GM21786 (cell line): Measurements from ENCODE around the gene HEBP2.
"Not testable (repeated sequence)": the region's sequence is repeated elsewhere in the genome, so short reads cannot be mapped to it uniquely, and the experiment has no call there.

Experiments
- ATAC-seq: cut with Tn5 transposase; IDR thresholded peaks from one replicate; pipeline ENCODE4 v1.9.1; 2021; ENCODE audit not compliant: unreplicated experiment

Gene HEBP2, protein sequence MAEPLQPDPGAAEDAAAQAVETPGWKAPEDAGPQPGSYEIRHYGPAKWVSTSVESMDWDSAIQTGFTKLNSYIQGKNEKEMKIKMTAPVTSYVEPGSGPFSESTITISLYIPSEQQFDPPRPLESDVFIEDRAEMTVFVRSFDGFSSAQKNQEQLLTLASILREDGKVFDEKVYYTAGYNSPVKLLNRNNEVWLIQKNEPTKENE

DNA sequence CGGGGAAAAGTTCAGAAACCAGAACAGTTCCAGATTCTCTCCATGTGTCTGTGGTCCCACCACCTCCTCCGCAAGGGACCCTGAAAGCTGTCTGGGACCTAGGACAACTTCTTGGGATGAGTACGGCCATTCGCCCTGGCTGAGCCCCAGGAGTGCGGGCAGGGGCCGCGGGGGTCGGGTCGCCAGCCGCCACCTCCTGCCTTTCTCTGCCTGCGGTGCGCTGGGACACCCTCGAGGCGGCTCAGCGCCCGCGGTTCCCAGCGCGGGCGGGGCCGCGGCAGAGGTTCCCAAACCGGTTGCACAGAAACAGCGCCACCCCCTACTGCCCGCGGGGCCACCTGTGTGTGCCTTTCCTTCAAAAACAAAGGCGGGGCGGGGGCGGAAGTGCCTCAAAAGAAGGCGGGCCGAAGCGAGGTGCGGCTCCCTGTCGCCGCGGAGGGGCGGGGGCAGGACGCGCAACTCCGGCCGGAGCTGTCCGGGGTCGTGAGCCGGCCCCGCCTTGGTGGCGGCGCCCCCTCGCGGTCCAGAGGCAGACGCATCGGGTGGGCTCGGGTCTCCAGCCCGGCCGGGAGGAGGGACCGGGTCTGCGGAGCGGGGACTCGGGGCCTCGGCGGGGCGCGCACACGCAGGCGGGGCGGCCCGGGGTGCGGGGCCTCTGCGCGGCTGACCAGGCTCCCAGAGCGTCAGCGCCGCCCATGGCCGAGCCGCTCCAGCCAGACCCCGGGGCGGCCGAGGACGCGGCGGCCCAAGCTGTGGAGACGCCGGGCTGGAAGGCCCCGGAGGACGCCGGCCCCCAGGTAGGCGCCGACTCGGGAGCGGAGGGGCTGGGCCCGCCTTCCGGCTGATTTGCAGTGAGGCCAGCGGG lies at the start of gene HEBP2:
TSS of gene HEBP2 (plus strand) at position 423 of the 865 bp plus-strand sequence. CDS start at position 696, 273 bp downstream.
- peak; percentile 75 for ATAC-seq

DNA sequence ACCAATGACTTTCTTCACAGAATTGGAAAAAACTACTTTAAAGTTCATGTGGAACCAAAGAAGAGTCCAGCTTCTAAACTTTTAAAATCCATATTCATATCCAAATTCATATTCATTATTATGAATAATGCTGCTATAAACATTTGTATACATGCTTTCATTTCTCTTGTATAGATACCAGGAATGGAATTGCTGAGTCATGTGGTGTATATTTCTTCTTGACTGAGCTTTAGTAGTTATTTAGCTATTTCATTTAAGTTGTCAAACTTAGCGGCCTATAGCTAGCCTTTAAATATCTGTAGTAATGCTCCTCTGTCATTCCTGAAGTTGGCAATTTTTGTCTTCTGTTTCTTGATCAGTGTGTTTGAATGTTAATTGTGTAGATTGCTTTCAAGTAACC lies 46.1 kb upstream of the HEBP2 start:
- no peak for ATAC-seq

DNA sequence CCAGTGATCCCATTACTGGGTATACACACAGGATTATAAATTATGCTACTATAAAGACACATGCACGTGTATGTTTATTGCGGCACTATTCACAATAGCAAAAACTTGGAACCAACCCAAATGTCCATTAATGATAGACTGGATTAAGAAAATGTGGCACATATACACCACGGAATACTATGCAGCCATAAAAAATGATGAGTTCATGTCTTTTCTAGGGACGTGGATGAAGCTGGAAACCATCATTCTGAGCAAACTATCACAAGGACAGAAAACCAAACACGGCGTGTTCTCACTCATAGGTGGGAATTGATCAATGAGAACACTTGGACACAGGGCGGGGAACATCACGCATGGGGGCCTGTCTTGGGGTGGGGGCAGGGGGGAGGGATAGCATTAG lies 35.3 kb upstream of the HEBP2 start:
- ATAC-seq: not testable (repeated sequence)

DNA sequence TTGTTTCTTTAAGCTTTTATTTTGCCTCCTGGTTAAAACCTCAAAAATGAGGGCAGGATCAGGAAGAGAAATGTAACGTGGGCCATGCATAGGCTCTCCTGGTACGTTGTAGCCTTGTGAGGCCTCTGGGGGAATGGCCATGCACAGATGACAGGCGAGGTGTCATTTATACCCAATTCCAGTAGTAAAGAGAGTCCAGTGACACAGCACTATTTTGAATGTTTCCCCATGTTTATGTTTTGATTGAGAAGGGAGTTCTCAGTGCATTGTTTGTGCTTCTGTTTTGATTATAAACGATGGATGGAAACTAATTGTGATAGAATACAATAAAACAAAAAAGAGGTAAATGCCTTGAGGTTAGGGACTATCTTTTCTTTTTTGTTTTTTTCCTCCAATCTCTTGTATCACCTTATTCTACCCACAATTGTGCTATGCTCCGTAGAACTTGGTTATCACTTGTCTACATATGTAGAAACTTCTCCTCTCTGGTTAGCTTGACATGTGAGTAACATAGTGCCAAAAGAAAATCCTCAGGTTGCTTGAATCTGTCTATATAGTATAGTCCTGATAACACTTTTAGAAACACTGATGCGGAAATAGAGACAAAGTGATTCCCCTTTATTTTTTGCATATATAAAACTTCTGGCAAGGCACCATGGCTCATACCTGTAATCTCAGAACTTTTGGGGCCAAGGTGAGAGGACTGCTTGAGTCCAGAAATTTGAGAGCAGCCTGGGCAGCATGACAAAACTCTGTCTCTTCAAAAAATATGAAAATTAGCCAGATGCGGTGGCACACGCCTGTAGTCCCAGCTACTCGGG lies 33.2 kb upstream of the HEBP2 start:
- no peak for ATAC-seq

DNA sequence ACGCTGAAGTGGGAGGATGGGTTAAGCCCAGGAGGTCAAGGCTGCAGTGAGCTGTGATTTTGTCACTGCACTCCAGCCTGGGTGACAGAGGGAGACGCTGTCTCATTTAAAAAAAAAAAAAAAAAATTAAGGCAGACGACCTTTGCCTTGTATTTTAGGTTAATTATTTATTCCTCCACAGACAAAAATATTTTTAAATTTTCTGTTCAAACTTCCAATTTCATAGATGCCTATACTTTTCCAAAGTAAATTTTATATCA lies 32.6 kb upstream of the HEBP2 start:
- no peak for ATAC-seq

DNA sequence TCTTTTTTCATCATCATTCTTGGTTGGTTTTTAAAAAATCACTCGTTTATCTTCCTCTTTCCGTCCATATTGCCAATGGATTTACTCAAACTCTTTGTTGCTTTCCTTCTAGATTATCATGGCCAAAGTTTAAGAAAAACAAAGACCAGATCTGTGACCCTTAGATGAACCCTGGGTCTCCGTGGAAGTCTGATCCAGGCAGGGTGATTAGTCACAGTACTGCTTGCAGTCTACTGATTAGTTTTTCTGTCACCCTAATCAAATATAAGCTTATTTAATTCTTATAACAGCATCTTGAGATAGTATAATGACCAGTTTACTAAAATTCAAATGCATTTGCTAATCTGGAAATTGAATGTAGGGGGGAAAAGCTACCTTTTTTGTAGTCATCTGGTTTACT lies 32.3 kb upstream of the HEBP2 start:
- ATAC-seq: no peak

DNA sequence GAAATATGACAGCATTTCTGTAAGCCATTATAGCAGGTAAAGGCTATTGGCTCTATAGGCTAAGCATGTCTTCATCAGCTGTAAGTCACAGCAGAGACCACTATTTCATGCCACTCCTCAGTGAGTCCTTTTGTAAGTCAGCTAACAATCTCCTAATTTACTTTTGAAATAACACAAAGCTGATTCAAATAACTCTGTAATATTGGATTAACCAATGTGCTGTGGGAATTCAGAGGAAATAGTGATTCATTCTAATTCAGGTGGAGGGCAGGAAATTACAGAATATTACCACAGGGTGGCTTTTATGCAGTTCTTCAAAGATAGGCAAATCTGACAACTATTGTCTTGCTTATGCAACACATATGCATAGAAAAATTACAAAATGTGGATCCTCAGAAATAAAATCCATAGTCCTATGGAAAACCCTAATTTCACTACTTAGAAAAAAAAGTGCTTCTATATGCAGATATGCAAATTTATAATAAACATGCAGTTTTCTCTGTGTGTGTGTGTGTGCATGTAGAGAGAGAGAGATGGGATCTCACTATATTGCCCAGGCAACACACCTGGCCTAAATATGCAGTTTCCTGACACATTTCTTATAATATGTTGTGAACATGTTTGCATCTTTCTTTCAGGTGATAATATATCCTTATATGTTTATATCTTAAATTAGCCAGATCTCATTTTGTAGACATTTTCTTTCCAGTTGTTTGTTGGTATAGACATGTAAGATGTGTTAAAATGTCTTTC lies 31.1 kb upstream of the HEBP2 start:
- ATAC-seq: no peak

DNA sequence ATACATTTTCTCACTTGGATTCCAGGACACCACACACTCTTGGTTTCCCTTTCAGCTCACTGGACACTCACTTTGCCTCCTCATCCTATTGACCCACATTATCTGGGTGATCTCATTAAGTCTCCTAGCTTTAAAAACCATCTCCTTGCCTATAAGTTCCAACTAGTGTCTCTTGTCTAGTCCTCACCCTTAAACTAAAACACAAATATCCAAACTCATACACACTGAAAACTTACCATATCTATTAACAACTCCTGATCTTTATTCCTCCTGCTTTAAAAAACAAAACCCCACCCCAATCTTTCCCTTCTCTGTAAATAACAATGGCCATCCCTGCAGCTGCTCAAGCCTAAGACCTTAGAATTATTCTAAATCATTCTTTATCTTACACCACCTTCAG lies 29.8 kb upstream of the HEBP2 start:
- no peak for ATAC-seq

DNA sequence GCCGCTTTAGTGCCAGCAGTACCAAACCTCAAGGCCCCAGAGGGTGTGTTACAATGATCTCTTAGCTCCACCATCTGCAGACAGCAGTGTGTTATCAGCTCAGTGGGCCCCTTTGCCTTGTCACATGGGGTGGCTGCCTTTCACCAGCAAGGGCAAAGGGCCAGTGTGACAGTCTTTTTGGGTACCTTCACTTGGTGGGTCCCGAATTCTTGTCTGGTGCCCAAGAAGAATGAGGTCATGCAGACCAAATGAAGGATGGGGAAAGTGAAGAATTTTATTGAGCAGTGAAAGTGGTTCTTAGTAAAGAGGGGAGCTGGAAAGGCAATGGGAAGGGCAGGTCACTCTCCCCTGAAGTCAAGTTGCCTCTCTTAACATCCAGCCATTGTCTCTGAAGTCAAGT lies 29.2 kb upstream of the HEBP2 start:
- ATAC-seq: no peak

DNA sequence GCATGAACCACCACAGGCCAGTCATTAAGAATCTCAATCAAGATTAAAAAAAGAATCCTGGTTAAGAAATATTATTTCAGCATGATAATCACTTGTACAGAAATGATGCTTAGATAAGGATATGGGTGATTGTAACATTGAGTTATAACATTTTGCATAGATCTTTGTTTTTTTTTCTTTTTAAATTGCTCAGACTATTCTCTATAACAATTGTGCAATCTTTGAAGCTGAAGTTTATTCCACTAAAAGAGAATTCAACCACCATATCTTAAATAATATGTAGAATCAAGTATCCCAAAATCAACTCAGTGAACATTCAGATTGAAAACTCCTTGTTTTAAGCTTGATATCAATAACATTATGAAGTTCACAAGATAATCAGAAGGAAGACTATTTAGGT lies 27.0 kb upstream of the HEBP2 start:
- ATAC-seq: no peak

DNA sequence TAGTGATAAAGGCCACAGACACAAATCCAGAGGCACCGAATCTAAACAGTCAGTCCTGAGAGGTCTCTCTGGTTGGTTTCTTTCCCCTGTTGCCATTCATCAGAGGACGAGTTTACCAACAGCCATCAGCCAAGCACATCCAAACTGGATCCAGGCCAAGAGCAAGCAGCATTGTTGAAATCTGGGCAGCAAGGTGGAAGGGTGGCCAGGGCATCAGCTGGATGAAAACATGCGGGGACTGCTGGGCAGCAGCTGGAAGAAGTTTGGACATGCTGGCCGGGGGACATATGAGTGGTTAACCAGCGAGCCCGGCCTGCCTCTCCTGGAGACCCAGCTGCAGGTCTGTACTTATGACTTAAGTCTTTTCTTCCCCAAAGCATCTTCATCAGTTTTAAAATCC lies 26.2 kb upstream of the HEBP2 start, which contains the start of gene SMIM28:
TSS of gene SMIM28 (plus strand) at position 62 of the 400 bp plus-strand sequence. CDS start at position 230, 168 bp downstream.
- ATAC-seq: no peak

DNA sequence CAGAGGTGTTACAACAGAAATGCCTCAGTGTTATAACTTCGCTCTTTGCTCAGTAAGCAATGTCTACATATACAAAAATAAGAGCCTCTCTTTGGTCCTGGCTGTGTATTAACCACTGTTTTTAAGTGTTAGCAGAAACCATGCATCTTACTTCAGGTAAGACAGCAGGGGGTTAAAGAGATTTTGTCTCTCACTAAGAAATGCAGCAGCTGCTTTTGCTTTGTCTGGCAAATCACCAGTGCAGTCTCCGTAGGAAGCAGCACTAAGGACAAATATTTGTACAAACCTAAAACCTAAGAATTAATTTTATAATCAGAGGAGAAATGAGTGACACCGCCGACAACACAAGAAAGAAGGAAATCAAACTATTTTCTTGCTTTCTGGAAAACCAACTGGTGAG lies 25.6 kb upstream of the HEBP2 start:
- ATAC-seq: no peak

DNA sequence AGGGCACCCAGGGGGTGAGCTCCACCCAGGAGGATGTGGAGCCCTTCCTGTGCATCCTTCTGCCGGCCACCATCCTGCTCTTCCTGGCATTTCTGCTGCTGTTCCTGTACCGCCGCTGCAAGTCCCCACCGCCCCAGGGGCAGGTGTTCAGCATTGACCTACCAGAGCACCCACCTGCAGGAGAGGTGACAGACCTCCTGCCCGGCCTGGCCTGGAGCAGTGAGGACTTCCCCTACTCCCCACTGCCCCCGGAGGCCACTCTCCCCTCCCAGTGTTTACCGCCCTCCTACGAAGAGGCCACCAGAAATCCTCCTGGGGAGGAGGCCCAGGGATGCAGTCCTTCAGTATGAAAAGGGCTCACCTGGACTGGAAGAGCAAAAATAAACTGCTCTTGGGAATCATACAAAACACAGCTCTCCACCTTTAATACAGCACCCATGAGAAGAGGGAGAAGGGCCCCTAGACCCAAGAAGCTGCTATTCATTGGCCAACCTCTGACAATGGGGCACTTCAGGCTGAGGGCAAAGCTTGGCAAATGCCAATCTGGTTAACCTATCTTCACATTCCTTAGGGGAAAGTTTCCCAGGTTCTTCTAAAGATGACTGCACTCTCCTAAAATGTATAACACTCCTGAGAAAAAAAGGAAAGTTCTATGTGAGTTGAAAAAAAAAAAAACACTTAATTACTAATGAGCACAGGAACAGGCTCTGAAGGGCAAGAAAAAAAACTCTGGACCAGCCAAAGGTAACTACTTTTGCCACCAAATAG lies 21.3 kb upstream of the HEBP2 start:
- ATAC-seq: no peak

DNA sequence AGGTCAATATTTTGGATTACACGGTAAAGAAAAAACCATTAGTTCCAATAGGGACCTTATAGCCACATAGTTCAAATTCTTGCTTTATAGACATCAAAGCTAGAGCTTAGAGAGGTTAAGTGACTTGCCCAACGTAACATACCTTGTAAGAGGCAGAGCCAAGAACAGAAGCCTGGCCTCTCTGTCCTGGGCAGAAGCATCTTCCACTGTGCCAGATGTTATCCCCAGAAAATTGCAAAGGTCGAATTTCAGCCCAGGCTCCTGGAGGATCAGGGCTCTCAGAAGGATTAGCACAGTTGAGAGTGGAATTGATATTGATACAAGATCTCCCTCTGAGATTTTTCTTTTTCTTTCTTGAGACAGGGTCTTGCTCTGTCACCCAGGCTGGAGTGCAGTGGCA lies 20.2 kb upstream of the HEBP2 start:
- ATAC-seq: no peak

DNA sequence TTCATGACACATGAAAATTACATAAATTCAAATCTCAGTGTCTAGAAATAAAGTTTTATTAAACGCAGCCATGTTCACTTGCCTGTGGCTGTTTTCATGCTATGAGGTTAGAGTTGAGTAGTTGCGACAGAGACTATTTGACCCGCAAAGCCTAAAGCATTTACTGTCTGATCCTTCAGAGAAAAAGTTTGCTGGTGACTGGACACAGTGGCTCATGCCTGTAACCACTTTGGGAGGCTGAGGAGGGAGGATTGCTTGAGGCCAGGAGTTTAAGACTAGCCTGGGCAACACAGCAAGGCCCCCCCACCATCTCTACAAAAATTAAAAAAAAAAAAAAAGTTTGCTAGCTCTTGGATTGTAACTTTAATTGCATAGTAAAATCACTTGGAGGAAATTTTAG lies 17.1 kb upstream of the HEBP2 start:
- no peak for ATAC-seq

DNA sequence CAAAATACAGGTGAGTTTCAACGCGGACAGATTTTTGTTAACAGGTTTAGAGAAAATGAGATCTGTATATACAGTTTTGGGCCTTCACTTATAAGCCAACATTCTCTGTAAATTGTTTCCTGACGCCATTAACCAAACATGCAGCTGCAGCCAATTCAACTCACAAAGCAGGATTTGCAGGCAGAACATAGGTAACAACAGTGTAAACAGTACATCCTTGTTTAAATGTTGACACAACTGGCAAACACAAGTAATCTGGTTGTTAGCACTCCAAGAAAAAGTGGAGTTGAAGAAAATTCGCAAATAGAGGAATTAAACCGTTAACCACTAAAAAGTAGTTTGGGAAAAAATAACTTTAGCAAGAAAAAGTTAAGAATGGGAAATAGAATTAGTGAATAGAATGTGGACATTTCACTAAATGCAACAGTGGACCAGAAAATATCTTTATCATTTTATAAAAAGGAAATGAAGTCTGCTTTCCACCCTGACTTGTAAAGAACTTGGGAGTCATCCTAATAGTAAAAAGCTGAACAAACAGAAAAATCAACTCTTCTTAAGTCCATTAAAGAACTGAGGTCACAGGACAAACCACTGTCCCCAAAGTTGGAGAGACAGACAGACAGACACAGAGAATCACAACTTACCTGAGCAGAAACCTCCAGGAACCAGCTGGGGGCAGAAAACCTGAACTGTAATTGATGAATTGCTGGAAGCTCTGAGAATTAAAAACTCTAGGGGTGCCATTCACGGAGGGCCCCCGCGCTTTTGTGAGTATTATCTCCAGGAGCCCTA lies 16.2 kb upstream of the HEBP2 start:
- ATAC-seq: no peak

DNA sequence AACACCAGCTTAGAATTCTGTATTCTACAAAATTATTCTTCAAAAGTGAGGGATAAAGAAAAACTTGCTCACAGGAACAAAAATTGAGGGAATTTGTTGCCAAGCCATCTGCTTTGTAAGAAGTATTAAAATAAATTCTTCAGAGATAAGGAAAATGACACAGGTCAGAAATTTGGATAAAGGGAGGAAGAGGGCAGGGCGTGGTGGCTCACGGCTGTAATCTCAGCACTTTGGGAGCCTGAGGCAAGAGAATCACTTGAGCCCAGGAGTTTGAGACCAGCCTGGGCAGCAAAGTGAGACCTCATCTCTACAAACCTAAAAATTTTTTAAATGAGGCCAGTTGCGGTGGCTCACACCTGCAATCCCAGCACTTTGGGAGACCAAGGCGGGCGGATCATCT lies 14.5 kb upstream of the HEBP2 start:
- no peak for ATAC-seq

DNA sequence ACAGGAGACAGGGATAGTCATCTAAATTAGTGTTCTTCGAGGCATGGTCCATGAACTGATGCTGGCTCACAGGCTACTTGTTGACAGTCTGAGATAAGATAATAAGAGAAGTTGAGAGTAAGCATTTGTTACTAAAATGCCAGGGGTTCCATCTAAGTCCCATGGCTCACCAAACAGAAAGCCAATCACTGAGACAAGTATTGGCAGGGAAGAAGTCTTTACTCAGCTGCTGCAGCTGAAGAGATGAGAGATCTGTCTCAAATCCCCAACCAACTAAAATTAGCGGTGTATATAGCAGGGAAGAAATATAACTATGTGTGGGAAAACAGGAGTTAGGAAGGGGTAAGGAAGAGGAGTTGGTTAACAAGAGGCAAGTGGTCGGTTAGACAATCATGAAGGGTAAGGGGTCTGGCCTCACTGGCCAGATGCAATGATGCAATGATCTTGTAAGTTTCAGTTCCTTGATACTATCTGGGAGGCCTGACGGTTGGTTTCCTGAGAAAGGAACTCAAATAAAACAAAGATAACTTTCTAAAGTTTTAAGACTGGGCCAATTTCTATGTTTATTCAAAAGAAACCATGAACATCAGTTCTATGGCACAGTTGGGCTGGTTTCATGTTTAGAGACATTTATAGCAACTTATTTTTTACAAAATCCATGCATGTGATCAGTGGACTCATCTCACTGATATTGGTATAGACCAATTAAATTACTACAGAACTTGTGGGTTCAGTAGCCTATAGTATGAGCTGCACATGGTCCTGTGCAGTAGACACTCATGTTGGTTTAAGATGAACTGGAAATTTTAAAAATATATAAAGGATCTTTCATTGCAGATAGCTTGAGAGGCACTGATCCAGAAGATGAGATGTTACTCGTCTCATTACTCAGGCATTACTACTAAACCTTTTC lies 9.9 kb upstream of the HEBP2 start:
- no peak for ATAC-seq

DNA sequence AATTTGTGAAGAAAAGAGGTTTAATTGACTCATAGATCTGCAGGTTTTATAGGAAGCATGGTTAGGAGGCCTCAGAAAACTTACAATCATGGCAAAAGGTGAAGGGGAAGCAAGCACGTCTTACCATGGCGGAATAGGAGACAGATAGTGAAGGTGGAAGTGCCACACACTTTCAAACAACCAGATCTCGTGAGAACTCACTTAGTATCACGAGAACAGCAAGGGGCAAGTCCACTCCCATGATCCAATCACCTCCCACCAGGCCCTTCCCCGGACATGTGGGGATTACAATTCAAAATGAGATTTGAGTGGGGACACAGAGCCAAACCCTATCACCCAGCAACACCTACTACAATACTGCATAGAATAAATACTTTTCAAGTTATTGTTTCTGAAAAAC lies 7.3 kb upstream of the HEBP2 start:
- no peak for ATAC-seq
